Natural killer cell (primary cell): ENCODE data around the gene RARS2. TPM values are rescaled to one million over a fixed set of nuclear protein-coding genes. Genes with fewer than 3 reads are reported as not detected.

Experiments
- ATAC-seq, 3 donors: fragments of 150-1000 bp in 2 of 3; fragments of 200-7000 bp in 1 of 3; cut with Tn5 transposase; 1 replicate in 1 of 3; 2 replicates in 2 of 3; pipeline ENCODE4 v1.10.0; 2021; ENCODE audit warnings: mild to moderate bottlenecking in 2 of 3, moderate library complexity in 2 of 3
- DNase-seq, 2 donors: peaks; one replicate each; pipeline versions ENCODE4 v3.0.0 to v3.0.0-alpha.2; 2013 to 2021; ENCODE audit warnings: mixed read lengths in 1 of 2
- H3K27ac ChIP-seq: one replicate; pipeline ENCODE4 v1.5.1; 2013; ENCODE audit warnings: mild to moderate bottlenecking, low read length
- H3K27me3 ChIP-seq: one replicate; pipeline ENCODE4 v1.6.1; 2013; ENCODE audit warnings: low read length; ENCODE audit not compliant: control insufficient read depth, insufficient read depth
- H3K36me3 ChIP-seq: one replicate; pipeline ENCODE4 v1.6.1; 2013; ENCODE audit warnings: low read length; ENCODE audit not compliant: control insufficient read depth, insufficient read depth
- H3K4me1 ChIP-seq: one replicate; pipeline ENCODE4 v1.6.1; 2013; ENCODE audit warnings: low read length; ENCODE audit not compliant: control insufficient read depth, insufficient read depth
- H3K4me3 ChIP-seq: one replicate; pipeline ENCODE4 v1.5.1; 2013; ENCODE audit warnings: low read length
- H3K9me3 ChIP-seq: one replicate; pipeline ENCODE4 v1.6.1; 2013; ENCODE audit warnings: low read length; ENCODE audit not compliant: control insufficient read depth, insufficient read depth
- H3K27ac Mint-ChIP-seq, 2 donors: one replicate each; pipeline ENCODE4 v1.8.0; 2022; ENCODE audit warnings: mild to moderate bottlenecking in 2 of 2, mixed read lengths in 2 of 2, moderate library complexity in 1 of 2
- H3K27me3 Mint-ChIP-seq, 2 donors: one replicate each; pipeline ENCODE4 v1.8.0; 2022; ENCODE audit warnings: low read depth in 2 of 2, mixed read lengths in 2 of 2
- H3K36me3 Mint-ChIP-seq: one replicate; pipeline ENCODE4 v1.8.0; 2022; ENCODE audit warnings: mixed read lengths
- H3K4me1 Mint-ChIP-seq, 2 donors: one replicate each; pipeline ENCODE4 v1.8.0; 2022; ENCODE audit warnings: mixed read lengths in 2 of 2
- H3K4me3 Mint-ChIP-seq: one replicate; pipeline ENCODE4 v1.8.0; 2022; ENCODE audit warnings: mild to moderate bottlenecking, moderate library complexity, mixed read lengths
- H3K9me3 Mint-ChIP-seq, 2 donors: one replicate each; pipeline ENCODE4 v1.8.0; 2022; ENCODE audit warnings: mixed read lengths in 2 of 2
- CTCF ChIP-seq: fragments of 200-600 bp; IDR thresholded peaks from one replicate; pipeline ENCODE4 v1.8.0; 2022; ENCODE audit warnings: antibody characterized with exemption
- WGBS: methylation state at CpG from one replicate; pipeline ENCODE4 v1.1.7; 2013; ENCODE audit warnings: missing lambda C conversion rate; ENCODE audit not compliant: insufficient coverage; 5-methylcytosine and 5-hydroxymethylcytosine counted together
- intact Hi-C: fragments of 100-400 bp; cut with micrococcal nuclease; formaldehyde crosslinking; loops from one replicate; pipeline ENCODE4 v1.14.2; 2022
- total RNA-seq, 4 donors: library from RNA; stranded (reverse); fragments of 120-200 nt in 1 of 4; gene quantifications; one replicate each; pipeline versions ENCODE4 v1.2.3 to v1.2.4, GENCODE V29; 2013 to 2022

The RARS2 gene
- total RNA-seq, 3 donors from 2014 or later (not counting 1 experiment from before 2014, with no cell fraction given) = 21.8 to 26.5 (median 24.2) TPM

- H3K36me3 Mint-ChIP-seq = no peaks in the 10 kb centered on the region
- TF ChIP-seq CTCF = no peak
- intact Hi-C loops = no loop called here
- no peak overlapping the region for H3K4me3 Mint-ChIP-seq
- H3K4me1 ChIP-seq = no peaks in the 10 kb centered on the region
- no peaks in the 10 kb centered on the region for H3K9me3 ChIP-seq
- no peaks in the 10 kb centered on the region for H3K9me3 Mint-ChIP-seq
- no peak overlapping the region for H3K27ac ChIP-seq
- H3K4me3 ChIP-seq = no peak overlapping the region
- H3K27ac Mint-ChIP-seq = no peak overlapping the region
- 96% methylated on average over 3 of the region's 3 CpGs for WGBS
- peaks cover 19% of the 10 kb centered on the region for H3K36me3 ChIP-seq
- ATAC-seq = no peak
- H3K27me3 ChIP-seq = no peaks in the 10 kb centered on the region
- DNase-seq = no peak
- no peaks in the 10 kb centered on the region for H3K4me1 Mint-ChIP-seq
- no peaks in the 10 kb centered on the region for H3K27me3 Mint-ChIP-seq
Measured at GRCh38 chr6:87608802-87609201, 19.0 kb upstream of the RARS2 start.

- Histone ChIP-seq H3K4me3 (no peak overlapping the region), H3K4me1 (no peaks in the 10 kb centered on the region), H3K36me3 (peaks cover 13% of the 10 kb centered on the region), H3K9me3 (no peaks in the 10 kb centered on the region), H3K27ac (no peak overlapping the region), H3K27me3 (no peaks in the 10 kb centered on the region)
- ATAC-seq (no peak), DNase-seq (no peak)
- no peak overlapping the region for H3K4me3 Mint-ChIP-seq
- H3K27me3 Mint-ChIP-seq = no peaks in the 10 kb centered on the region
- H3K27ac Mint-ChIP-seq = no peak overlapping the region
- WGBS = 92% methylated on average over 2 of the region's 2 CpGs
- no peaks in the 10 kb centered on the region for H3K9me3 Mint-ChIP-seq
- no peaks in the 10 kb centered on the region for H3K36me3 Mint-ChIP-seq
- intact Hi-C loops = no loop called here
- TF ChIP-seq CTCF = no peak
- H3K4me1 Mint-ChIP-seq = no peaks in the 10 kb centered on the region
Measured at GRCh38 chr6:87606199-87606598, 16.4 kb upstream of the RARS2 start.

GRCh38 chr6:87600576-87600975 is 10.8 kb upstream of the RARS2 start:
- ATAC-seq = no peak
- H3K9me3 Mint-ChIP-seq = no peaks in the 10 kb centered on the region
- H3K27ac ChIP-seq = no peak overlapping the region

More at GRCh38 chr6:87600576-87600975, 10.8 kb upstream of the RARS2 start:
- Histone ChIP-seq H3K27me3 (no peaks in the 10 kb centered on the region), H3K9me3 (no peaks in the 10 kb centered on the region), H3K4me1 (no peaks in the 10 kb centered on the region), H3K4me3 (no peak overlapping the region), H3K36me3 (peaks cover 9% of the 10 kb centered on the region)
- 100% methylated on average over 1 of the region's 1 CpG for WGBS
- intact Hi-C loops = no loop called here
- H3K27me3 Mint-ChIP-seq = no peaks in the 10 kb centered on the region
- DNase-seq = no peak
- no peak for TF ChIP-seq CTCF
- H3K36me3 Mint-ChIP-seq = no peaks in the 10 kb centered on the region
- no peaks in the 10 kb centered on the region for H3K4me1 Mint-ChIP-seq
- no peak overlapping the region for H3K27ac Mint-ChIP-seq
- no peak overlapping the region for H3K4me3 Mint-ChIP-seq
